Astrocyte (in vitro differentiated cells and primary cell): ENCODE data around the gene ABI1. TPM values are rescaled to one million over a fixed set of nuclear protein-coding genes. Genes with fewer than 3 reads are reported as not detected.

Experiments used
- DNase-seq: peaks from one replicate; pipeline ENCODE4 v3.0.0-alpha.2; 2010; ENCODE audit warnings: low read depth
- FAIRE-seq: peaks from 2 replicates; lab custom pipeline; 2011; peaks lifted over from hg19 to GRCh38; lab: Jason Lieb, UNC
- H2AFZ ChIP-seq: 2 replicates; pipeline ENCODE4 v1.6.0; 2012; ENCODE audit warnings: low read depth, low read length, inconsistent platforms
- H3K27ac ChIP-seq: 2 replicates; pipeline ENCODE4 v1.5.1; 2011; ENCODE audit warnings: low read depth, low read length, inconsistent platforms
- H3K27me3 ChIP-seq: 2 replicates; pipeline ENCODE4 v1.6.0; 2011; ENCODE audit warnings: low read length, inconsistent platforms; ENCODE audit not compliant: insufficient read depth
- H3K36me3 ChIP-seq: 2 replicates; pipeline ENCODE4 v1.5.1; 2011; ENCODE audit warnings: low read length, inconsistent platforms; ENCODE audit not compliant: insufficient read depth
- H3K4me1 ChIP-seq: 2 replicates; pipeline ENCODE4 v1.5.1; 2011; ENCODE audit warnings: low read length, inconsistent platforms; ENCODE audit not compliant: insufficient read depth
- H3K4me2 ChIP-seq: 2 replicates; pipeline ENCODE4 v1.6.0; 2012; ENCODE audit warnings: low read length, inconsistent platforms
- H3K4me3 ChIP-seq: 2 replicates; pipeline ENCODE4 v1.5.1; 2011; ENCODE audit warnings: low read depth, mild to moderate bottlenecking, low read length, inconsistent platforms; ENCODE audit not compliant: insufficient read depth
- H3K79me2 ChIP-seq: 2 replicates; pipeline ENCODE4 v1.6.0; 2012; ENCODE audit warnings: mild to moderate bottlenecking, low read length, inconsistent platforms; ENCODE audit not compliant: insufficient read depth
- H3K9ac ChIP-seq: 2 replicates; pipeline ENCODE4 v1.6.0; 2012; ENCODE audit warnings: mild to moderate bottlenecking, low read length, inconsistent platforms
- H3K9me3 ChIP-seq: 2 replicates; pipeline ENCODE4 v1.5.1; 2012; ENCODE audit warnings: low read depth, mild to moderate bottlenecking, low read length, inconsistent platforms; ENCODE audit not compliant: insufficient read depth
- H4K20me1 ChIP-seq: 2 replicates; pipeline ENCODE4 v1.6.0; 2012; ENCODE audit warnings: low read length, inconsistent platforms; ENCODE audit not compliant: insufficient read depth
- H3K27ac Mint-ChIP-seq: one replicate; pipeline ENCODE4 v1.8.0; 2021; ENCODE audit warnings: mild to moderate bottlenecking, mixed read lengths; ENCODE audit not compliant: unreplicated experiment
- H3K27me3 Mint-ChIP-seq: one replicate; pipeline ENCODE4 v1.8.0; 2021; ENCODE audit warnings: low read depth, mixed read lengths; ENCODE audit not compliant: unreplicated experiment
- H3K36me3 Mint-ChIP-seq: one replicate; pipeline ENCODE4 v1.8.0; 2021; ENCODE audit warnings: low read depth, mixed read lengths; ENCODE audit not compliant: unreplicated experiment
- H3K4me1 Mint-ChIP-seq: one replicate; pipeline ENCODE4 v1.8.0; 2021; ENCODE audit warnings: low read depth, mixed read lengths; ENCODE audit not compliant: unreplicated experiment
- H3K4me3 Mint-ChIP-seq: one replicate; pipeline ENCODE4 v1.8.0; 2021; ENCODE audit warnings: mild to moderate bottlenecking, moderate library complexity, mixed read lengths; ENCODE audit not compliant: unreplicated experiment
- H3K9me3 Mint-ChIP-seq: one replicate; pipeline ENCODE4 v1.8.0; 2021; ENCODE audit warnings: mild to moderate bottlenecking, mixed read lengths; ENCODE audit not compliant: unreplicated experiment
- CTCF ChIP-seq: IDR thresholded peaks from 2 replicates; pipeline ENCODE4 v1.5.1; 2011; ENCODE audit warnings: low read depth, mild to moderate bottlenecking, inconsistent platforms, low read length, moderate library complexity; ENCODE audit not compliant: insufficient read depth
- EZH2 ChIP-seq: IDR thresholded peaks from 2 replicates; pipeline ENCODE4 v1.6.1; 2012; ENCODE audit warnings: mild to moderate bottlenecking, low read length, inconsistent platforms; ENCODE audit not compliant: insufficient read depth
- total RNA-seq: library from RNA; stranded (reverse); gene quantifications from 2 replicates; pipeline ENCODE4 v1.2.1, GENCODE V29; 2021

Gene ABI1
- total RNA-seq, 1 donor from 2014 or later, result 65.1 TPM

- H3K4me3 Mint-ChIP-seq, result no peak overlapping the region
- no peaks in the 10 kb centered on the region for H3K4me1 ChIP-seq
- no peaks in the 10 kb centered on the region for H3K36me3 ChIP-seq
- H3K79me2 ChIP-seq, result peaks cover 92% of the 10 kb centered on the region
- no peaks in the 10 kb centered on the region for H3K27me3 Mint-ChIP-seq
- H3K36me3 Mint-ChIP-seq, result peaks cover 7% of the 10 kb centered on the region
- H3K27me3 ChIP-seq, result no peaks in the 10 kb centered on the region
- H3K9ac ChIP-seq, result no peak overlapping the region
- H2AFZ ChIP-seq, result no peak overlapping the region
- no peaks in the 10 kb centered on the region for H3K9me3 ChIP-seq
- no peak overlapping the region for H3K27ac Mint-ChIP-seq
- no peak for FAIRE-seq
- H3K4me1 Mint-ChIP-seq, result peaks cover 31% of the 10 kb centered on the region
- H3K27ac ChIP-seq, result no peak overlapping the region
- H3K4me2 ChIP-seq, result no peak overlapping the region
- peaks cover 92% of the 10 kb centered on the region for H4K20me1 ChIP-seq
- DNase-seq, result no peak
- TF ChIP-seq EZH2, result no peak
- TF ChIP-seq CTCF, result no peak
- H3K9me3 Mint-ChIP-seq, result no peaks in the 10 kb centered on the region
- no peak overlapping the region for H3K4me3 ChIP-seq
Measured at GRCh38 chr10:26804418-26805393, 56.1 kb downstream of the ABI1 start.

DNA sequence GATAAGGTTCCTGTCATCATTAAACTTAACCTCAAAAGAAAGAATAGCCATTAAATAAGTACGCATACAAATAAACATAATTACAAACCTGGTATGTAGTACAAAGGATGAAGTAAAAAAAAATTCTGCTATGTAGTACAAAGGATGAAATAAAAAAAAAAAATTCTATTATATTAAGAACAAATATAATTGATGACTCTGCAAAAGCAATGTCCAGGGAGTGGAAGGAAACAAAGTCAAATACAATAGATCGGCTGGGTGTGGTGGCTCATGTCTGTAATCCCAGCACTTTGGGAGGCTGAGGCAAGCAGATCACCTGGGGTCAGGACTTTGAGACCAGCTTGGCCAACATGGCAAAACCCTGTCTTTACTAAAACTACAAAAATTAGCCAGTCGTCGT, 56.9 kb downstream of the ABI1 start:
- no peak for DNase-seq
- Mint-ChIP-seq H3K4me1 (peaks cover 33% of the 10 kb centered on the region), H3K9me3 (no peaks in the 10 kb centered on the region), H3K4me3 (no peak overlapping the region), H3K36me3 (peaks cover 7% of the 10 kb centered on the region), H3K27me3 (no peaks in the 10 kb centered on the region), H3K27ac (no peak overlapping the region)
- FAIRE-seq, result no peak
- H3K27me3 ChIP-seq, result no peaks in the 10 kb centered on the region
- no peaks in the 10 kb centered on the region for H3K4me1 ChIP-seq
- H3K9ac ChIP-seq, result no peak overlapping the region
- TF ChIP-seq EZH2, result no peak
- no peak for TF ChIP-seq CTCF
- no peak overlapping the region for H2AFZ ChIP-seq
- H3K9me3 ChIP-seq, result no peaks in the 10 kb centered on the region
- H4K20me1 ChIP-seq, result peaks cover 95% of the 10 kb centered on the region
- peaks cover 95% of the 10 kb centered on the region for H3K79me2 ChIP-seq
- H3K36me3 ChIP-seq, result no peaks in the 10 kb centered on the region
- no peak overlapping the region for H3K27ac ChIP-seq
- no peak overlapping the region for H3K4me2 ChIP-seq
- H3K4me3 ChIP-seq, result no peak overlapping the region

- Mint-ChIP-seq H3K9me3 (no peaks in the 10 kb centered on the region), H3K27ac (no peak overlapping the region), H3K4me1 (peaks cover 35% of the 10 kb centered on the region), H3K27me3 (no peaks in the 10 kb centered on the region), H3K4me3 (no peak overlapping the region), H3K36me3 (peaks cover 9% of the 10 kb centered on the region)
- no peak for TF ChIP-seq EZH2
- TF ChIP-seq CTCF, result no peak
- peaks cover 100% of the 10 kb centered on the region for H3K79me2 ChIP-seq
- no peak for DNase-seq
- no peak overlapping the region for H3K4me2 ChIP-seq
- H3K36me3 ChIP-seq, result no peaks in the 10 kb centered on the region
- no peak for FAIRE-seq
- H4K20me1 ChIP-seq, result peaks cover 97% of the 10 kb centered on the region
- no peak overlapping the region for H3K4me3 ChIP-seq
- no peak overlapping the region for H3K27ac ChIP-seq
- no peaks in the 10 kb centered on the region for H3K4me1 ChIP-seq
- no peak overlapping the region for H2AFZ ChIP-seq
- no peaks in the 10 kb centered on the region for H3K9me3 ChIP-seq
- no peak overlapping the region for H3K9ac ChIP-seq
- H3K27me3 ChIP-seq, result no peaks in the 10 kb centered on the region
Measured at GRCh38 chr10:26802527-26802926, 58.2 kb downstream of the ABI1 start.
